AG09309 (cell line): ENCODE measurements around the gene NGEF.
A peak's percentile ranks its signal among the peaks of the same experiment; 100 is the strongest.

ENCODE experiments used
- DNase-seq: peaks from one replicate; pipeline ENCODE4 v3.0.0-alpha.2; 2010; ENCODE audit warnings: low read depth
- H3K4me3 ChIP-seq: 2 replicates; pipeline ENCODE4 v1.5.1; 2011; ENCODE audit warnings: mild to moderate bottlenecking, low read depth, low read length, moderate library complexity; ENCODE audit not compliant: control insufficient read depth
- CTCF ChIP-seq: IDR thresholded peaks from 2 replicates; pipeline ENCODE4 v1.5.1; 2011; ENCODE audit warnings: mild to moderate bottlenecking, low read depth, low read length, inconsistent platforms; ENCODE audit not compliant: insufficient read depth, control insufficient read depth; ENCODE audit errors: missing control alignments

Gene NGEF

GRCh38 chr2:232951181-232951580 lies 61.9 kb downstream of the NGEF start:
- no peak for DNase-seq
- no peak for TF ChIP-seq CTCF
- no peak overlapping the region for H3K4me3 ChIP-seq

GRCh38 chr2:232950751-232951150 lies 62.3 kb downstream of the NGEF start:
- DNase-seq = no peak
- no peak for TF ChIP-seq CTCF
- H3K4me3 ChIP-seq = no peak overlapping the region

GRCh38 chr2:232949016-232949415 lies 64.0 kb downstream of the NGEF start:
- no peak for TF ChIP-seq CTCF
- H3K4me3 ChIP-seq = no peak overlapping the region
- DNase-seq = no peak

GRCh38 chr2:232942831-232943230 lies 70.2 kb downstream of the NGEF start:
- peak; percentile 20 for DNase-seq
- no peak for TF ChIP-seq CTCF

GRCh38 chr2:232941912-232942594 lies 71.0 kb downstream of the NGEF start:
- no peak for DNase-seq
- TF ChIP-seq CTCF = no peak

More at GRCh38 chr2:232942831-232943230, 70.2 kb downstream of the NGEF start:
- H3K4me3 ChIP-seq = no peak overlapping the region

GRCh38 chr2:232941400-232941799 lies 71.7 kb downstream of the NGEF start:
- no peak overlapping the region for H3K4me3 ChIP-seq
- TF ChIP-seq CTCF = no peak
- no peak for DNase-seq

More at GRCh38 chr2:232941912-232942594, 71.0 kb downstream of the NGEF start:
- H3K4me3 ChIP-seq = no peak overlapping the region
